Nephron progenitor cell (in vitro differentiated cells): Measurements from ENCODE around the gene IL1RL2.

Experiments
- DNase-seq: peaks from one replicate; pipeline ENCODE4 v3.0.0; 2021
- H3K27ac Mint-ChIP-seq: 2 replicates; pipeline ENCODE4 v1.8.0; 2021; ENCODE audit warnings: mild to moderate bottlenecking, moderate library complexity, mixed read lengths
- H3K27me3 Mint-ChIP-seq: 2 replicates; pipeline ENCODE4 v1.8.0; 2021; ENCODE audit warnings: mild to moderate bottlenecking, low read depth, mixed read lengths; ENCODE audit not compliant: poor library complexity
- H3K36me3 Mint-ChIP-seq: 2 replicates; pipeline ENCODE4 v1.8.0; 2021; ENCODE audit warnings: low read depth, mixed read lengths
- H3K4me1 Mint-ChIP-seq: 2 replicates; pipeline ENCODE4 v1.8.0; 2021; ENCODE audit warnings: mixed read lengths
- H3K4me3 Mint-ChIP-seq: 2 replicates; pipeline ENCODE4 v1.8.0; 2021; ENCODE audit warnings: mild to moderate bottlenecking, moderate library complexity, mixed read lengths
- H3K9me3 Mint-ChIP-seq: 2 replicates; pipeline ENCODE4 v1.8.0; 2021; ENCODE audit warnings: mild to moderate bottlenecking, moderate library complexity, mixed read lengths
- CTCF ChIP-seq: fragments of 200-600 bp; sonication (generic); IDR thresholded peaks from 2 replicates; pipeline ENCODE4 v1.5.0; 2021; ENCODE audit warnings: antibody characterized with exemption

IL1RL2 gene

GRCh38 chr2:102245266-102246151 lies 58.7 kb downstream of the IL1RL2 start:
- H3K9me3 Mint-ChIP-seq: no peaks in the 10 kb centered on the region
- peaks cover 29% of the 10 kb centered on the region for H3K27me3 Mint-ChIP-seq
- H3K4me3 Mint-ChIP-seq: no peak overlapping the region
- H3K36me3 Mint-ChIP-seq: no peaks in the 10 kb centered on the region
- TF ChIP-seq CTCF: no peak
- H3K4me1 Mint-ChIP-seq: peaks cover 6% of the 10 kb centered on the region
- no peak for DNase-seq
- H3K27ac Mint-ChIP-seq: no peak overlapping the region

- DNase-seq: no peak
- Mint-ChIP-seq H3K4me1 (peaks cover 9% of the 10 kb centered on the region), H3K27ac (no peak overlapping the region)
Measured at GRCh38 chr2:102250278-102250821, 63.5 kb downstream of the IL1RL2 start.

GRCh38 chr2:102251042-102251848 lies 64.4 kb downstream of the IL1RL2 start:
- no peak overlapping the region for H3K27ac Mint-ChIP-seq
- peak; percentile 67 for TF ChIP-seq CTCF
- H3K4me3 Mint-ChIP-seq: peak overlapping the region; percentile 86
- peaks cover under 1% of the 10 kb centered on the region for H3K9me3 Mint-ChIP-seq
- no peaks in the 10 kb centered on the region for H3K36me3 Mint-ChIP-seq
- peaks cover 41% of the 10 kb centered on the region for H3K27me3 Mint-ChIP-seq
- peak; percentile 69 for DNase-seq
- peaks cover 9% of the 10 kb centered on the region for H3K4me1 Mint-ChIP-seq

More at GRCh38 chr2:102250278-102250821, 63.5 kb downstream of the IL1RL2 start:
- Mint-ChIP-seq H3K4me3 (no peak overlapping the region), H3K36me3 (no peaks in the 10 kb centered on the region), H3K27me3 (peaks cover 44% of the 10 kb centered on the region), H3K9me3 (no peaks in the 10 kb centered on the region)
- no peak for TF ChIP-seq CTCF

GRCh38 chr2:102251849-102252203 lies 65.0 kb downstream of the IL1RL2 start:
- Mint-ChIP-seq H3K27me3 (peaks cover 42% of the 10 kb centered on the region), H3K4me1 (peaks cover 9% of the 10 kb centered on the region), H3K9me3 (peaks cover 4% of the 10 kb centered on the region), H3K27ac (no peak overlapping the region), H3K36me3 (no peaks in the 10 kb centered on the region), H3K4me3 (no peak overlapping the region)
- TF ChIP-seq CTCF: no peak
- no peak for DNase-seq

- no peak overlapping the region for H3K4me3 Mint-ChIP-seq
- H3K36me3 Mint-ChIP-seq: no peaks in the 10 kb centered on the region
- H3K27me3 Mint-ChIP-seq: peaks cover 46% of the 10 kb centered on the region
- peaks cover 4% of the 10 kb centered on the region for H3K9me3 Mint-ChIP-seq
- no peak for TF ChIP-seq CTCF
- DNase-seq: no peak
- H3K27ac Mint-ChIP-seq: no peak overlapping the region
- H3K4me1 Mint-ChIP-seq: peaks cover 9% of the 10 kb centered on the region
Measured at GRCh38 chr2:102252236-102252635, 65.4 kb downstream of the IL1RL2 start.
